ENCODE results near the gene DIRAS2.

DNA sequence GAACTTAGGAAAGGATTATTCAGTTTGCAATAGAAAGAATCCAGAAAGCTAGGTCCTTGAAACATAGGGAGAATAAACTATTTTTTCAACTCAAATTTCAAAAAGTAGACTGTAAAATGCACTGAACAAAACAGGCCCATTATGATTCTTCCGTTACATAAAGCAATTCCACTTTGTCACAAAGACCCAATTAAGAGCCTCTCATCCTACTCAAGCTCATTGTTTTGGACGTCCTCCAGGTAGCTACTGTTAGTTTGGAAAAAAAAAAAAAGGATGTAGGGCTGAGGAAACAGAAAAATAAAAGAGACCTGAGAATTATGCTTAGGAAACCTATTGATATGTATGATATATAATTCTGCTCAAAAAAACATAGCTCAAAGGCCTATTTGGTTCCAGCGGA, 74.0 kb downstream of the DIRAS2 start:
- no peak for TF ChIP-seq TAF1 (IDR thresholded peaks at IDR 0.05; ENCODE audit: borderline replicate concordance, insufficient read depth, low read length)
- no peak for TF ChIP-seq POLR2AphosphoS5 (IDR thresholded peaks at IDR 0.05; ENCODE audit: low read depth, low read length)
- TF ChIP-seq, protein P1, sequence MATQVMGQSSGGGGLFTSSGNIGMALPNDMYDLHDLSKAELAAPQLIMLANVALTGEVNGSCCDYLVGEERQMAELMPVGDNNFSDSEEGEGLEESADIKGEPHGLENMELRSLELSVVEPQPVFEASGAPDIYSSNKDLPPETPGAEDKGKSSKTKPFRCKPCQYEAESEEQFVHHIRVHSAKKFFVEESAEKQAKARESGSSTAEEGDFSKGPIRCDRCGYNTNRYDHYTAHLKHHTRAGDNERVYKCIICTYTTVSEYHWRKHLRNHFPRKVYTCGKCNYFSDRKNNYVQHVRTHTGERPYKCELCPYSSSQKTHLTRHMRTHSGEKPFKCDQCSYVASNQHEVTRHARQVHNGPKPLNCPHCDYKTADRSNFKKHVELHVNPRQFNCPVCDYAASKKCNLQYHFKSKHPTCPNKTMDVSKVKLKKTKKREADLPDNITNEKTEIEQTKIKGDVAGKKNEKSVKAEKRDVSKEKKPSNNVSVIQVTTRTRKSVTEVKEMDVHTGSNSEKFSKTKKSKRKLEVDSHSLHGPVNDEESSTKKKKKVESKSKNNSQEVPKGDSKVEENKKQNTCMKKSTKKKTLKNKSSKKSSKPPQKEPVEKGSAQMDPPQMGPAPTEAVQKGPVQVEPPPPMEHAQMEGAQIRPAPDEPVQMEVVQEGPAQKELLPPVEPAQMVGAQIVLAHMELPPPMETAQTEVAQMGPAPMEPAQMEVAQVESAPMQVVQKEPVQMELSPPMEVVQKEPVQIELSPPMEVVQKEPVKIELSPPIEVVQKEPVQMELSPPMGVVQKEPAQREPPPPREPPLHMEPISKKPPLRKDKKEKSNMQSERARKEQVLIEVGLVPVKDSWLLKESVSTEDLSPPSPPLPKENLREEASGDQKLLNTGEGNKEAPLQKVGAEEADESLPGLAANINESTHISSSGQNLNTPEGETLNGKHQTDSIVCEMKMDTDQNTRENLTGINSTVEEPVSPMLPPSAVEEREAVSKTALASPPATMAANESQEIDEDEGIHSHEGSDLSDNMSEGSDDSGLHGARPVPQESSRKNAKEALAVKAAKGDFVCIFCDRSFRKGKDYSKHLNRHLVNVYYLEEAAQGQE (IDR thresholded peaks at IDR 0.05; ENCODE audit: insufficient read depth in 1 of 2, low read depth in 2 of 2, low read length in 2 of 2), result no peak
- no peak for TF ChIP-seq FOXP2 (optimal IDR thresholded peaks at IDR 0.05; ENCODE audit: borderline replicate concordance, extremely low read depth, extremely low read length, insufficient read depth)
